Central memory CD4-positive, alpha-beta T cell (primary cell): ENCODE measurements around the gene STX16.

Experiments
- DNase-seq: peaks from one replicate; pipeline ENCODE4 v3.0.0; 2022

Gene STX16

GRCh38 chr20:58619077-58619863 is 31.8 kb upstream of the STX16 start:
- no peak for DNase-seq

GRCh38 chr20:58619864-58620431 is 31.1 kb upstream of the STX16 start:
- DNase-seq, result no peak

GRCh38 chr20:58621906-58622548 is 29.1 kb upstream of the STX16 start:
- no peak for DNase-seq

- no peak for DNase-seq
Measured at GRCh38 chr20:58622671-58623578, 28.2 kb upstream of the STX16 start.

- no peak for DNase-seq
Measured at GRCh38 chr20:58623579-58624473, 27.3 kb upstream of the STX16 start.

- no peak for DNase-seq
Measured at GRCh38 chr20:58624687-58625086, 26.4 kb upstream of the STX16 start.

GRCh38 chr20:58625585-58625984 is 25.5 kb upstream of the STX16 start:
- DNase-seq, result no peak

GRCh38 chr20:58626051-58626450 is 25.0 kb upstream of the STX16 start:
- DNase-seq, result no peak

- no peak for DNase-seq
Measured at GRCh38 chr20:58627212-58628072, 23.6 kb upstream of the STX16 start.

- DNase-seq, result no peak
Measured at GRCh38 chr20:58628491-58629214, 22.4 kb upstream of the STX16 start.

- DNase-seq, result no peak
Measured at GRCh38 chr20:58629215-58629580, 21.9 kb upstream of the STX16 start.

- no peak for DNase-seq
Measured at GRCh38 chr20:58630063-58630462, 21.0 kb upstream of the STX16 start.

GRCh38 chr20:58633161-58634053 is 17.7 kb upstream of the STX16 start:
- no peak for DNase-seq

- no peak for DNase-seq
Measured at GRCh38 chr20:58634059-58634458, 17.0 kb upstream of the STX16 start.

- no peak for DNase-seq
Measured at GRCh38 chr20:58634521-58635278, 16.4 kb upstream of the STX16 start.

GRCh38 chr20:58635279-58635665 is 15.8 kb upstream of the STX16 start:
- no peak for DNase-seq

GRCh38 chr20:58636396-58636982 is 14.6 kb upstream of the STX16 start:
- DNase-seq, result no peak

- DNase-seq, result no peak
Measured at GRCh38 chr20:58636983-58637421, 14.1 kb upstream of the STX16 start.
